Measurements from ENCODE around the gene DHH. TPM values are rescaled to one million over a fixed set of nuclear protein-coding genes. Genes with fewer than 3 reads are reported as not detected.

The DHH gene
- total RNA-seq, 4 donors from 2014 or later = 0.66 to 3.0 (median 1.9) TPM

- TF ChIP-seq POLR2AphosphoS5 (IDR thresholded peaks at IDR 0.05) (no peak), POLR2A (IDR thresholded peaks at IDR 0.05; ENCODE audit: low read depth) (no peak)
- 88% methylated on average over 14 of the region's 14 CpGs for WGBS
- H3K36me3 ChIP-seq = peaks cover 76 to 99% (median 92%) of the 10 kb centered on the region in 4 donors
- no peaks in the 10 kb centered on the region for H3K4me1 ChIP-seq
- no peak overlapping the region for H3K27ac ChIP-seq (replicated peaks in 1 of 4)
- no peaks in the 10 kb centered on the region for H3K9me3 ChIP-seq
- intact Hi-C loops (cut with DNase I) = no loop called here
- H3K4me3 ChIP-seq = no peak overlapping the region
- H3K27me3 ChIP-seq = no peaks in the 10 kb centered on the region
- DNase-seq (ENCODE audit: extremely low spot score) = no peak
Observed at GRCh38 chr12:49040364-49040855, 54.2 kb downstream of the DHH start.

- no peak overlapping the region for H3K27ac ChIP-seq (replicated peaks in 1 of 4)
- H3K9me3 ChIP-seq = no peaks in the 10 kb centered on the region
- no peak overlapping the region for H3K4me3 ChIP-seq
- DNase-seq (ENCODE audit: extremely low spot score) = no peak
- peaks cover 71 to 99% (median 92%) of the 10 kb centered on the region in 4 donors for H3K36me3 ChIP-seq
- no peaks in the 10 kb centered on the region for H3K4me1 ChIP-seq
- H3K27me3 ChIP-seq = no peaks in the 10 kb centered on the region
- 85% methylated on average over 27 of the region's 30 CpGs for WGBS
- TF ChIP-seq POLR2A (IDR thresholded peaks at IDR 0.05; ENCODE audit: low read depth) = no peak
- TF ChIP-seq POLR2AphosphoS5 (IDR thresholded peaks at IDR 0.05) = no peak
- TF ChIP-seq CTCF (IDR thresholded peaks at IDR 0.05) = no peak
- no peak for TF ChIP-seq EP300 (IDR thresholded peaks at IDR 0.05)
- intact Hi-C loops (cut with DNase I) = no loop called here
Observed at GRCh38 chr12:49039421-49040363, 54.9 kb downstream of the DHH start.

GRCh38 chr12:49038291-49038955 is 56.2 kb downstream of the DHH start:
- H3K9me3 ChIP-seq = no peaks in the 10 kb centered on the region
- intact Hi-C loops (cut with DNase I) = no loop called here
- H3K27me3 ChIP-seq = no peaks in the 10 kb centered on the region
- peaks cover 66 to 99% (median 92%) of the 10 kb centered on the region in 4 donors for H3K36me3 ChIP-seq
- H3K4me1 ChIP-seq = peaks cover 0 to 10% (median 3%) of the 10 kb centered on the region in 4 donors
- 88% methylated on average over 14 of the region's 20 CpGs for WGBS
- DNase-seq (ENCODE audit: extremely low spot score) = no peak
- H3K4me3 ChIP-seq = no peak overlapping the region
- no peak overlapping the region for H3K27ac ChIP-seq (replicated peaks in 1 of 4)
- TF ChIP-seq POLR2A (IDR thresholded peaks at IDR 0.05; ENCODE audit: low read depth) (no peak), EP300 (IDR thresholded peaks at IDR 0.05) (no peak)

GRCh38 chr12:49037947-49038237 is 56.7 kb downstream of the DHH start:
- H3K9me3 ChIP-seq = no peaks in the 10 kb centered on the region
- TF ChIP-seq CTCF (IDR thresholded peaks at IDR 0.05) = no peak
- no peak for TF ChIP-seq POLR2A (IDR thresholded peaks at IDR 0.05; ENCODE audit: low read depth)
- no peak for TF ChIP-seq EP300 (IDR thresholded peaks at IDR 0.05)
- TF ChIP-seq POLR2AphosphoS5 (IDR thresholded peaks at IDR 0.05) = no peak
- no peaks in the 10 kb centered on the region for H3K27me3 ChIP-seq
- peaks cover 0 to 15% (median 9%) of the 10 kb centered on the region in 4 donors for H3K4me1 ChIP-seq
- no peak for DNase-seq (ENCODE audit: extremely low spot score)
- H3K36me3 ChIP-seq = peaks cover 66 to 99% (median 92%) of the 10 kb centered on the region in 4 donors
- no peak overlapping the region for H3K4me3 ChIP-seq
- intact Hi-C loops (cut with DNase I) = no loop called here
- H3K27ac ChIP-seq (replicated peaks in 1 of 4) = no peak overlapping the region
- 95% methylated on average over 7 of the region's 7 CpGs for WGBS

GRCh38 chr12:49037111-49037946 is 57.3 kb downstream of the DHH start:
- DNase-seq (ENCODE audit: extremely low spot score) = no peak
- Histone ChIP-seq H3K36me3 (peaks cover 63 to 99% (median 92%) of the 10 kb centered on the region in 4 donors), H3K27me3 (no peaks in the 10 kb centered on the region), H3K27ac (replicated peaks in 1 of 4) (no peak overlapping the region), H3K9me3 (no peaks in the 10 kb centered on the region), H3K4me3 (no peak overlapping the region), H3K4me1 (peaks cover 0 to 21% (median 13%) of the 10 kb centered on the region in 4 donors)
- TF ChIP-seq EP300 (IDR thresholded peaks at IDR 0.05) (no peak), POLR2AphosphoS5 (IDR thresholded peaks at IDR 0.05) (peak in 1 of 2 donors; percentile 8), POLR2A (IDR thresholded peaks at IDR 0.05; ENCODE audit: low read depth) (no peak)
- WGBS = 86% methylated on average over 9 of the region's 9 CpGs
- intact Hi-C loops (cut with DNase I) = no loop called here

Small RNA genes within 50 kb of the gene (small RNA-seq; reads per million reads assigned to genes)
- gene RF00019 = 0 reads per million in 3 donors

Other genes with a start within 250 kb of the DHH start
- gene DDX23, start 242.6 kb downstream of the DHH start, total RNA-seq = 10 to 100 TPM; 51.1 to 88.3 (median 74.1) TPM
- gene RND1, start 228.9 kb downstream of the DHH start, total RNA-seq = 1 to 10 TPM in 1 of 4 donors, under 1 TPM in 2, not detected in 1; 0.29 to 6.5 (median 0.32) TPM
- gene FKBP11, start 169.3 kb downstream of the DHH start, total RNA-seq = 1 to 10 TPM; 4.9 to 8.1 (median 7.8) TPM
- gene ARF3, start 137.3 kb downstream of the DHH start, total RNA-seq = 10 to 100 TPM; 42.8 to 71.9 (median 65.1) TPM
- gene WNT10B, start 123.1 kb downstream of the DHH start, total RNA-seq = 1 to 10 TPM in 2 of 4 donors, under 1 TPM in 2; 0.92 to 1.8 (median 1.1) TPM
- gene WNT1, start 116.5 kb downstream of the DHH start, total RNA-seq = not detected
- gene DDN, start 95.4 kb downstream of the DHH start, total RNA-seq = under 1 TPM in 1 of 4 donors, not detected in 3; 0.11 TPM
- 10 to 100 TPM; 52.0 to 70.6 (median 64.3) TPM for gene PRKAG1, start 76.0 kb downstream of the DHH start, total RNA-seq
- 10 to 100 TPM; 47.2 to 85.2 (median 76.2) TPM for gene KMT2D, start 34.0 kb downstream of the DHH start, total RNA-seq
- gene RHEBL1, start 24.8 kb downstream of the DHH start, total RNA-seq = under 1 TPM in 2 of 4 donors, not detected in 2; 0.40 to 0.97 TPM
- gene LMBR1L, start 16.0 kb upstream of the DHH start, total RNA-seq = 10 to 100 TPM; 24.7 to 54.0 (median 34.3) TPM
- gene TUBA1B, start 36.6 kb upstream of the DHH start, total RNA-seq = 1,000 to 10,000 TPM in 1 of 4 donors, 100 to 1,000 TPM in 3; 739 to 1,057 (median 846) TPM
- gene TUBA1A, start 94.3 kb upstream of the DHH start, total RNA-seq = 1,000 to 10,000 TPM in 2 of 4 donors, 100 to 1,000 TPM in 2; 534 to 1,110 (median 887) TPM
- gene TUBA1C, start 170.3 kb upstream of the DHH start, total RNA-seq = 100 to 1,000 TPM; 129 to 190 (median 167) TPM
- gene PRPH, start 200.3 kb upstream of the DHH start, total RNA-seq = 10 to 100 TPM in 3 of 4 donors, 1 to 10 TPM in 1; 9.9 to 24.5 (median 10.4) TPM
- under 1 TPM in 2 of 4 donors, not detected in 2; 0.26 to 0.80 TPM for gene TROAP, start 228.5 kb upstream of the DHH start, total RNA-seq
- gene C1QL4, start 242.4 kb upstream of the DHH start, total RNA-seq = not detected